COLO668 (cell line): Measurements from ENCODE around the gene TBC1D26.
"Not testable (repeated sequence)": the region's sequence is repeated elsewhere in the genome, so short reads cannot be mapped to it uniquely, and the experiment has no call there.

ENCODE experiments used
- DNase-seq: peaks from one replicate; lab custom pipeline; 2025; ENCODE audit not compliant: unreplicated experiment; lab: John Stamatoyannopoulos, UW

TBC1D26 gene

GRCh38 chr17:15731900-15732299 is at the start of gene TBC1D26:
TBC1D26 (plus strand) TSS chr17:15732283; CDS start chr17:15735349, 3,066 bp downstream.
- DNase-seq: not testable (repeated sequence)

- not testable (repeated sequence) for DNase-seq
Measured at GRCh38 chr17:15683135-15683534, 48.9 kb upstream of the TBC1D26 start.

GRCh38 chr17:15683824-15684478 is 48.1 kb upstream of the TBC1D26 start, which contains the start of gene TRIM16:
TRIM16 (minus strand) TSS chr17:15684311; CDS start chr17:15651609, 32,702 bp downstream.
- DNase-seq: peak; percentile 62

- not testable (repeated sequence) for DNase-seq
Measured at GRCh38 chr17:15687494-15687893, 44.6 kb upstream of the TBC1D26 start.

GRCh38 chr17:15698967-15699366 is 33.1 kb upstream of the TBC1D26 start:
- not testable (repeated sequence) for DNase-seq

GRCh38 chr17:15699413-15699924 is 32.6 kb upstream of the TBC1D26 start, which contains the start of gene ZNF286A:
ZNF286A (plus strand) TSS chr17:15699752; CDS start chr17:15700330, 578 bp downstream.
- DNase-seq: peak; percentile 94

- not testable (repeated sequence) for DNase-seq
Measured at GRCh38 chr17:15699937-15700336, 32.1 kb upstream of the TBC1D26 start.

GRCh38 chr17:15704239-15704638 is 27.8 kb upstream of the TBC1D26 start:
- DNase-seq: not testable (repeated sequence)

GRCh38 chr17:15704813-15705212 is 27.3 kb upstream of the TBC1D26 start:
- not testable (repeated sequence) for DNase-seq

- not testable (repeated sequence) for DNase-seq
Measured at GRCh38 chr17:15708879-15709278, 23.2 kb upstream of the TBC1D26 start.

- not testable (repeated sequence) for DNase-seq
Measured at GRCh38 chr17:15716601-15717563, 15.2 kb upstream of the TBC1D26 start.

GRCh38 chr17:15730535-15730934 is 1.5 kb upstream of the TBC1D26 start:
- not testable (repeated sequence) for DNase-seq

- not testable (repeated sequence) for DNase-seq
Measured at GRCh38 chr17:15733174-15733789, 1.2 kb downstream of the TBC1D26 start.

GRCh38 chr17:15736578-15736977 is 4.5 kb downstream of the TBC1D26 start:
- not testable (repeated sequence) for DNase-seq

- no peak for DNase-seq
Measured at GRCh38 chr17:15738066-15738465, 6.0 kb downstream of the TBC1D26 start.

- DNase-seq: not testable (repeated sequence)
Measured at GRCh38 chr17:15739259-15739658, 7.2 kb downstream of the TBC1D26 start.

- not testable (repeated sequence) for DNase-seq
Measured at GRCh38 chr17:15740041-15740440, 8.0 kb downstream of the TBC1D26 start.

GRCh38 chr17:15740570-15741120 is 8.6 kb downstream of the TBC1D26 start:
- DNase-seq: no peak

GRCh38 chr17:15741624-15742023 is 9.5 kb downstream of the TBC1D26 start:
- no peak for DNase-seq

- no peak for DNase-seq
Measured at GRCh38 chr17:15742051-15742795, 10.1 kb downstream of the TBC1D26 start.
